Duodenal mucosa (tissue), 2 donors: Measurements from ENCODE around the gene RNASE3.
A peak's percentile ranks its signal among the peaks of the same experiment; 100 is the strongest.
"Not testable (repeated sequence)": the region's sequence is repeated elsewhere in the genome, so short reads cannot be mapped to it uniquely, and the experiment has no call there.

ENCODE experiments used
- H3K27ac ChIP-seq: one replicate; pipeline ENCODE4 v1.7.0; 2013; ENCODE audit warnings: low read depth, low read length
- H3K27me3 ChIP-seq, 2 donors: one replicate each; pipeline ENCODE4 v1.7.0; 2013; ENCODE audit warnings: low read length in 2 of 2, control low read depth in 1 of 2; ENCODE audit not compliant: insufficient read depth in 2 of 2, control insufficient read depth in 1 of 2
- H3K36me3 ChIP-seq, 2 donors: one replicate each; pipeline ENCODE4 v1.7.0; 2013; ENCODE audit warnings: low read length in 2 of 2, control low read depth in 1 of 2; ENCODE audit not compliant: insufficient read depth in 2 of 2, control insufficient read depth in 1 of 2
- H3K4me1 ChIP-seq, 2 donors: one replicate each; pipeline ENCODE4 v1.7.0; 2013; ENCODE audit warnings: low read length in 2 of 2, control low read depth in 1 of 2; ENCODE audit not compliant: insufficient read depth in 2 of 2, control insufficient read depth in 1 of 2
- H3K4me3 ChIP-seq, 2 donors: one replicate each; pipeline ENCODE4 v1.7.0; 2013; ENCODE audit warnings: low read length in 2 of 2, low read depth in 1 of 2
- H3K9ac ChIP-seq, 2 donors: one replicate each; pipeline ENCODE4 v1.7.0; 2013; ENCODE audit warnings: low read length in 2 of 2, low read depth in 1 of 2
- H3K9me3 ChIP-seq, 2 donors: one replicate each; pipeline ENCODE4 v1.7.0; 2013; ENCODE audit warnings: low read length in 2 of 2, control low read depth in 1 of 2; ENCODE audit not compliant: control insufficient read depth in 1 of 2

The RNASE3 gene

GRCh38 chr14:20873370-20874177, 17.6 kb upstream of the RNASE3 start:
- H3K9ac ChIP-seq = no peak overlapping the region
- no peaks in the 10 kb centered on the region for H3K36me3 ChIP-seq
- H3K4me3 ChIP-seq = peak overlapping the region in 1 of 2 donors; percentile 43
- H3K9me3 ChIP-seq = no peaks in the 10 kb centered on the region
- H3K27ac ChIP-seq = no peak overlapping the region
- no peaks in the 10 kb centered on the region for H3K27me3 ChIP-seq
- H3K4me1 ChIP-seq = peaks cover 0 to 3% of the 10 kb centered on the region in 2 donors

DNA sequence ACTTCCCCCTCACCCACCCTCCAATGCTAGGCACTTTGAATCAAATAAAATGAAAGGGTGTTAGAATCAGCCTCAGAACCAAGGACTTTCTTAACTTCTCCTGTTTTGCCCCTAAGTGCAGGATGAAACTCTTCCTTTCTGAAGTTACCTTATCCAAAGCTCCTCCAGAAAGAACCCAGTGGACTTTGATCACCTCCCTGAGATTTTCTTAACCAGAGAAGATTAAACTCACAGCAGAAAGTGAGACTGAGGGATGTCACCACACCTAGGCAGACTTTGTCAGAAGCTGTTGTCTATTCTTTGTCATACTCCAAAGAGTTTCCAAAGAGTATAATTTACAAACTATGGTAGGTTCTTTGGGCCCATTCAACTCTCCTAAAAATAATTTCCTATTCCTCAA, 14.2 kb upstream of the RNASE3 start:
- H3K9ac ChIP-seq = no peak overlapping the region
- H3K4me3 ChIP-seq = no peak overlapping the region
- H3K9me3 ChIP-seq = no peaks in the 10 kb centered on the region
- H3K36me3 ChIP-seq = no peaks in the 10 kb centered on the region
- no peak overlapping the region for H3K27ac ChIP-seq
- H3K27me3 ChIP-seq = no peaks in the 10 kb centered on the region
- peaks cover 0 to 3% of the 10 kb centered on the region in 2 donors for H3K4me1 ChIP-seq

DNA sequence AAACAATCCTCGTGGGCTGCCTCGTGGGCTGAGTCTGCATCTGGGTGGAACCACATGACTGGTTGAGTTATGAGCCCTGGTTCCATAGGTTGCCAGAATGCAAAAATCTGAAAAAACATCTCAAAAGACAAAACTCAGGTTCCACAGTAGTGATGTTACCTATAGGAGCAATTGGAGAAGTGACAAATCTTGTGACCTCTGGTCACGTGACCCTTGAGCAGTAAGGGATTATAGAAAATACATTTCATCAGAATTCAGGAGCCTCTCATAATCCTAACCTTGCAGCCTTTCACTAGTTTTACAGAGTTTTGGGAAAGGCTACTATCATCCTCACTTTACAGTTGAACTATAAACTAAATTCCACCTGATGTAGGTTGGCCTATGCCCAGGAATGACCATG, 12.5 kb upstream of the RNASE3 start:
- Histone ChIP-seq H3K9me3 (no peaks in the 10 kb centered on the region), H3K36me3 (no peaks in the 10 kb centered on the region), H3K27me3 (no peaks in the 10 kb centered on the region), H3K4me1 (no peaks in the 10 kb centered on the region), H3K4me3 (no peak overlapping the region), H3K27ac (no peak overlapping the region), H3K9ac (no peak overlapping the region)

GRCh38 chr14:20881229-20881628, 10.0 kb upstream of the RNASE3 start:
- not testable (repeated sequence) for H3K27me3 ChIP-seq, H3K9ac ChIP-seq, H3K9me3 ChIP-seq, H3K36me3 ChIP-seq, H3K4me3 ChIP-seq, H3K4me1 ChIP-seq, H3K27ac ChIP-seq

GRCh38 chr14:20882787-20883186, 8.4 kb upstream of the RNASE3 start:
- H3K27me3 ChIP-seq, H3K9ac ChIP-seq, H3K4me3 ChIP-seq, H3K9me3 ChIP-seq, H3K27ac ChIP-seq, H3K4me1 ChIP-seq, H3K36me3 ChIP-seq: not testable (repeated sequence)

GRCh38 chr14:20888411-20888810, 2.8 kb upstream of the RNASE3 start:
- H3K27ac ChIP-seq, H3K4me3 ChIP-seq, H3K9me3 ChIP-seq, H3K36me3 ChIP-seq, H3K9ac ChIP-seq, H3K27me3 ChIP-seq, H3K4me1 ChIP-seq: not testable (repeated sequence)

- not testable (repeated sequence) for H3K27ac ChIP-seq, H3K4me3 ChIP-seq, H3K36me3 ChIP-seq, H3K9me3 ChIP-seq, H3K27me3 ChIP-seq, H3K4me1 ChIP-seq, H3K9ac ChIP-seq
These were observed 4.1 kb downstream of the RNASE3 start for GRCh38 chr14:20895322-20895721.

DNA sequence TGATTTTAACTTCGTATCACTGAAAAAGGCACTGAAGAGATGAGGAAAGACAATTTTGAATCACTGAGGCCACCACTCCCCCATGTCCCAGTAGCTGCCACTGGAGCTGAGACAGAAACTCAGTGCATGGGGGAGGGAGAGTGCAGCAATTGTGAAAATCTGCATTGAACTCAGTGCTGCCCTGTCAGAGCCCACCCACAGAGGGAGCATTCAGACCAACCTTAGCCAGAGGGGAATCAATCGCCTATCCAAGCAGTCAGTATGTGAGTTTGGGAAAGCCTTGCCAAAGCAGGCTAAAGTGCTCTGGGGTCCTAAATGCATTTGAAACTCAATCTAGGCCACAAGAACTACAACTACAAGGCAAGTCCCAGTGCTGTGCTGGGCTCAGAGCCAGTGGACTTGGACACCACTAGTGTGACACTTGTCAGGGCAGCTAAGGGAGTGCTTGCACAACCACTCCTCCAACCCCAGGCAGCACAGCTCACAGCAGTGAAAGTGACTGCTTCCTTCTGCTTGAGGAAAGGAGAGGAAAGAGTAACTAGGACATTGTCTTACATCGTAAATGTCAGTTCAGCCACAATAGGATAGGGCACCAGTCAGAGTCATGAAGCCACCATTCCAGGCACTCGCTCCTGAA, 13.3 kb downstream of the RNASE3 start:
- H3K4me3 ChIP-seq = no peak overlapping the region
- H3K27ac ChIP-seq = no peak overlapping the region
- H3K27me3 ChIP-seq = no peaks in the 10 kb centered on the region
- H3K9ac ChIP-seq = no peak overlapping the region
- no peaks in the 10 kb centered on the region for H3K4me1 ChIP-seq
- no peaks in the 10 kb centered on the region for H3K9me3 ChIP-seq
- H3K36me3 ChIP-seq = no peaks in the 10 kb centered on the region

DNA sequence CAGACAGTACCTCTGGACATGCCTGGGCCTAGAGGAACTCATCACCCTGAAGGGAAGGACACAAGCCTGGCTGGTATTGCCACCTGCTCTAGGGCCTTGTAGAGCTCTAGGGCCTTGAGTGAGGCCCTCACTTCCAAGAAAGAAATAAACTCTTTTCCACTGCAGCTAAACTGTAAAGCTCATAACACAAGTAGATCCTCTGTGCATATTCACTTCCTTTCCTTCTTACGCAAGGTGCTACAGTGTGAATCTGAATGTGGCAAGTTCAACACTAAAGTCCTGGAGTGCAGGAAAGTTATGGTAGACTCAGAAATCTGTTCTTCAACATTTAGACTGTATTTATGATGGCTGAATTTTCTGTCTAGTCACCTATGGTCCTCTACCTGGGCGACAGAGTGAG, 14.5 kb downstream of the RNASE3 start:
- Histone ChIP-seq H3K27ac (no peak overlapping the region), H3K9me3 (no peaks in the 10 kb centered on the region), H3K9ac (no peak overlapping the region), H3K4me1 (no peaks in the 10 kb centered on the region), H3K4me3 (no peak overlapping the region), H3K27me3 (no peaks in the 10 kb centered on the region), H3K36me3 (no peaks in the 10 kb centered on the region)

GRCh38 chr14:20907214-20907613, 16.0 kb downstream of the RNASE3 start:
- H3K36me3 ChIP-seq = no peaks in the 10 kb centered on the region
- no peaks in the 10 kb centered on the region for H3K27me3 ChIP-seq
- no peaks in the 10 kb centered on the region for H3K4me1 ChIP-seq
- H3K9ac ChIP-seq = no peak overlapping the region
- H3K9me3 ChIP-seq = no peaks in the 10 kb centered on the region
- H3K4me3 ChIP-seq = no peak overlapping the region
- no peak overlapping the region for H3K27ac ChIP-seq
